ENCODE measurements around the gene WDR74.

- no peak for TF ChIP-seq MYC (IDR thresholded peaks at IDR 0.05; ENCODE audit: low read depth, low read length)
- no peak for TF ChIP-seq MAX (IDR thresholded peaks at IDR 0.05; ENCODE audit: low read depth, low read length)
- TF ChIP-seq, protein P1, sequence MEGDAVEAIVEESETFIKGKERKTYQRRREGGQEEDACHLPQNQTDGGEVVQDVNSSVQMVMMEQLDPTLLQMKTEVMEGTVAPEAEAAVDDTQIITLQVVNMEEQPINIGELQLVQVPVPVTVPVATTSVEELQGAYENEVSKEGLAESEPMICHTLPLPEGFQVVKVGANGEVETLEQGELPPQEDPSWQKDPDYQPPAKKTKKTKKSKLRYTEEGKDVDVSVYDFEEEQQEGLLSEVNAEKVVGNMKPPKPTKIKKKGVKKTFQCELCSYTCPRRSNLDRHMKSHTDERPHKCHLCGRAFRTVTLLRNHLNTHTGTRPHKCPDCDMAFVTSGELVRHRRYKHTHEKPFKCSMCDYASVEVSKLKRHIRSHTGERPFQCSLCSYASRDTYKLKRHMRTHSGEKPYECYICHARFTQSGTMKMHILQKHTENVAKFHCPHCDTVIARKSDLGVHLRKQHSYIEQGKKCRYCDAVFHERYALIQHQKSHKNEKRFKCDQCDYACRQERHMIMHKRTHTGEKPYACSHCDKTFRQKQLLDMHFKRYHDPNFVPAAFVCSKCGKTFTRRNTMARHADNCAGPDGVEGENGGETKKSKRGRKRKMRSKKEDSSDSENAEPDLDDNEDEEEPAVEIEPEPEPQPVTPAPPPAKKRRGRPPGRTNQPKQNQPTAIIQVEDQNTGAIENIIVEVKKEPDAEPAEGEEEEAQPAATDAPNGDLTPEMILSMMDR (IDR thresholded peaks at IDR 0.05; ENCODE audit: low read depth, low read length), result no peak
Observed at GRCh38 chr11:62851807-62852522, 12.6 kb upstream of the WDR74 start.

Measured in NB4 (cell line).